Epithelial cell of prostate (primary cell): ENCODE results near the gene GLCE.
A peak's percentile ranks its signal among the peaks of the same experiment; 100 is the strongest.

Experiments used
- DNase-seq: peaks from one replicate; pipeline ENCODE4 v3.0.0-alpha.2; 2011; ENCODE audit warnings: low read depth, low spot score
- H3K27ac ChIP-seq: fragments of 450-650 bp; 2 replicates; pipeline ENCODE4 v1.5.1; 2017; ENCODE audit warnings: mild to moderate bottlenecking

GLCE gene

DNA sequence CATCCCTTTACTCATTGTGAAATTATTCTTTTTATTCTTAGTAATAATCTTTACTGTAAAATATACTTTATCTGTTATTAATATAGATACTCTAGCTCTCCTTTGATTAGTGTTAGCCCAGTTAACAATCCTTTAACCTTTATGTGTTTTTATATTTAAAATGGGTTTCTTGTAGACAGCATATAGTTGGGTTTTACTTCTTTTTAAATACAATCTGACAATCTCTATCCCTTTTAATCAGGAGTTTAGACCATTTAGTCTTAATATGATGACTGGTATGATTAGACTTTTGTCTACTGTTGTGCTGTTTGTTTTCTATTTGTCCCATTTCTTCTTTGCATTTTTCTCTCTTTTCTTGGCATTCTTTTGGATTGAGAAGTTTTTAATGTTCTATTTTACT is 30.1 kb downstream of the GLCE start:
- no peak for DNase-seq
- H3K27ac ChIP-seq: no peak overlapping the region

DNA sequence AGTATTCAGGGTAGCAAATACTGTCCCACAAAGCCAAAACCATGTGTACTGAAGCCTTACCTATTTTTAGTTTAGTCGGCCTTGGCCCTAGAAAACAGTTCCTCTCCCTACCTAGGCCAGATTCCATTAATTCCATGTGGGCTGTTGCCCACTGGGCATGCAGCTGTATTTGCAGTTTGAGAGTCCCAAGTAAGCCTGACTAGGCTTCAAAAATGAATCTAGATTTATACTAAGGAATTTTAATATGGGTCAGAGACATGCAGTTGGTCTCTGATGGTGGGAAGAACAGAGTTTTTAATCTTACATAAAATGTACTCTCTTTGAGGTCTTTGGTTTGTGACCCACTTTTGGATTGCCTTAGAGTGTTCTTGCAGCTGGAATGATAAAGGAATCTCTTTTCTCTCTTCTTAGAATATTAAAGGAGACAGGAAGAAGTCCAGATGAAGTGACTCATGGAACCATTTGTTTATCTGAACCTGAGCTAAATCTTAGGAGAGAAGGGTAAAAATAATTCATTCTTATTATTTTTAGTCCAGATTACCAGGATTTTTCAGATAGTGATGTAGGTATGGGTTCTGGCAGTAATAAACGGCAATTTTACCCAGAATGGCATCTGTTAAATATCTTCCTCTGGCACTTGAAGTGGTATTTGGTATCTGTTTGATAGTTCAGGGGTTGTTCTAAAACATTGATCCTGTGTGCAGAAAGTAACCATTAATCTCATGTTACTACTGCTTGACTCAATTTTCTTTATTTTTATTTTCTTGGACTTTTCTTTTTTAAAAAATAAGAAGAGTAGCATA is 33.8 kb downstream of the GLCE start:
- no peak overlapping the region for H3K27ac ChIP-seq
- DNase-seq: no peak

DNA sequence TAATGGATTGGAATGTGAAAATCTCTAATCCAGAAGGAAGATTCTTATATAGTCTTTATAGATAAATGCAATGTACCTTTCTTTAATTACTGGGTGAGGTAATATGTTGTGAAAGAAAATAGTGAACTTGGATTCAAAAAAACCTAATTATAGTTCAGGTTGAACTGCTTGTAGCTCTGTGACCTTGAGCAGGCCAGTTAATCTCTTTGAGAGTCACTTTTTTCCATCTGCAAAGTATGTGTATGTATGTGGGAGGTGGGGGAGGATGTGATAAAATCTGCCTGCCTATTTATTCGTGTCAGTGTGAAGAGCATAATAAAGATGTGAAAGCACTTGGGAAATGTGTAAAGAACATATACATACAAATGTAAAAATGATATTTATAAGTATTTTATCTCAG is 34.4 kb downstream of the GLCE start:
- DNase-seq: no peak

DNA sequence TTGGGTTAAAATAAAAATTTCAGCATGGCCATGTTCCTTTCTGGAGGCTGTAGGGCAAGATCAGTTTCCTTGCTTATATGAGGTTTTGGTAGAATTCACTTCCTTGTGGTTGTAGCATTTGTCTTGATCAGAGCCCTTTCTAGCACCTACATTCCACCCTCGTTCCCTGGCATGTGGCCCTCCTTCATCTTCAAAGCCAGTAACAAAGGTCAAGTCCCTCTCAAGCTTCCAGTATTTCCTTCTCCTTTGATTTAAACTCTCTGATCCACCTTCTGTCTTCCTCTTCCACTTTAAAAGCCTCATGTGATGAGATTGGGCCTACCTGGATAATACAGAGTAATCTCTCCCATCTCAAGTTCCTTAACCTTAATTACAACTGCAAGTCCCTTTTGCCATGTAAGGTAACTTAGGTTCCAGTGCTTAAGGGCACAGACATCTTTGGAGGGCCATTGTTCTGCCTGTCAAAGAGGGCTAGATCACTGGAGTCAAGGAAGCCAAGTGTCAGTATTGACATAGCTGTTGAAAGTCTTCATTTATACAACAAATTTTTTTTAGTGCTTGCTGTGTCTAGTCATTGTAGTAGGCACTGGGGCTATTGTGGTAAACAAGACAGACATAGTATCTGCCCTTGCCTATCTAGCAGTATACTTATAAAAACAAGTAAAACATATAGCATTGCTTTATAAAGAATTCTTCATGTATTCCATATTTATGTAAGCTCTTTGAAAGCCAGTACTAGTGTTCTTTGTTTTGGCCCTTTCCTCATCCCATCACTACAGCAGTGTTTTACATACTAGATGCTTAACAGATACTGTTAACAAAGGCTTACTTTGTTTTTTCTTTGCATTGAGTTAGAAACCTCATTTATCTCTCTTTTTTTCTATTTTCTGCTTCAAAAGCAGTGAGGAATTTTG is 40.7 kb downstream of the GLCE start:
- no peak overlapping the region for H3K27ac ChIP-seq
- DNase-seq: no peak

More for the DNA sequence above, 34.4 kb downstream of the GLCE start:
- H3K27ac ChIP-seq: no peak overlapping the region

DNA sequence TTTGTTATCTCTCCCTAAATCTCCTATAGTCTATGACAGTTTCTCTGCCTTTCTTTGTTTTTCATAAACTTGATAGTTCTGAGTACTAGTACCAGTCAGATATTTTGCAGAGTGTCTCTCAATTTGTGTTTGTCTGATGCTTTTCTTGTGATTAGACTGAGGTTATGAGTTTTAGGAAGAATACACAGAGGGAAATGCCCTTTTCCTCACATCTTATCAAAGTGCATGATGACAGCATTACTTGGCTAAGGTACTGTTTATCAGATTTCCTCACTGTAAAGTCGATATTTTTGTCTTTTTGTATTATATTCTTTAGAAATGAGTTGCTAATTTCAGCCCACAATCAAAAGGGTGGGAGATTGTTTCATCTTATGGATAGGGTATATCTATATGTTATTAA is 45.6 kb downstream of the GLCE start:
- no peak overlapping the region for H3K27ac ChIP-seq
- no peak for DNase-seq

DNA sequence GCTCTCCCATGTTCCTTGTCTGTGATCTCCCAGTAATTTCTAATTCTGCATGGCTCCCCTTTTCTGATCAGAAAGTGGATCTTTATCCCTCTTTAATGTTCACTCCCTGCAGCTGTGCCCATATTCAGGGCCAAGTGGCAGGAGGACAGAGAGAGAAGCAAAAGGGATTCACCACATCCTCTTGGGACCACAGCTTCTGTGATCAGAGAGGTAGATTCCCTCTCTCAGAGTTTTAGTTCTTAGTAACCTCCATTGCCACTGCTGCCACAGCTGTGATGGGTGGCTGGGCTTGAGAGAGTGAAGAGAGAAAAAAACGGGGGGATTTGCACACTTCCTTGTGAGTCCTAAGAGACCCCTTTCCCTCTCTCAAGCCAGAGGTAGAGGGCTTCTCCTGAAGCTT is 49.2 kb downstream of the GLCE start:
- H3K27ac ChIP-seq: no peak overlapping the region
- no peak for DNase-seq

DNA sequence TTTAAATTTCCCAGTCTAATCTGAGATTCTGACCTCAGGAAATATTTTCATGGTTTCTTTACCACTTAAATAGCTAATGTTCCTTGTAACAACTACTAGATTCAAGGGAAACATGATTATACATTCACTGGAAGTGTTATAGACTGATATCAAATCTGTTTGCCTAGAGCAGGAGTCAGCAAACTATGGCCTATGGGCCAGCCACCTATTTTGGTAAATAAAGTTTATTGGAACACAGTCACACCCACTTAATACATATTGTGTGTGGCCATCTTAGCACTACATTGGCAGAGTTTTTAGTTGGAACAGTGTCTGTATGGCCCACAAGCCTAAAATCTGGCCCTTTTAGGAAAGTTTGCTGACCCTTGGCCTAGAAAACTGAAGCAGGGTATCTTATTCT is 50.1 kb downstream of the GLCE start:
- H3K27ac ChIP-seq: no peak overlapping the region
- DNase-seq: no peak

DNA sequence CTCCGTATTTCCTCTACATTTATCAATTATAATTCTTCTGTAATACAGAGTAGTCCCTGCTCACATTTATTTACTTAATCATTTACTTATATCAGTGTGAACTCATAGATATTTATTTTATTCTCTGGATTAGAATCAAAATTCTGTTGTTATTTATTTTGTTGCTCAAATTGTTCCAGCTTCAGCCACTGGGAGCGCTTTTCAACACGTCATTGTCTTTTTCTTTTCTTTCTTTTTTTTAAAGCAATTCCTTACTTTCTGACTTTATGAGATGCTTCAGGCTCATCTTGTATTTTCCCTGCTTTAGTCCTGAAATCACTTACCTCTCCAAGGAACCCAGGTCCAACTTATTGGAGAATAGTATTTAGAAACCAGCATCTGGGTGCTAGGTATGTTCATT is 53.4 kb downstream of the GLCE start:
- DNase-seq: no peak
- H3K27ac ChIP-seq: no peak overlapping the region

DNA sequence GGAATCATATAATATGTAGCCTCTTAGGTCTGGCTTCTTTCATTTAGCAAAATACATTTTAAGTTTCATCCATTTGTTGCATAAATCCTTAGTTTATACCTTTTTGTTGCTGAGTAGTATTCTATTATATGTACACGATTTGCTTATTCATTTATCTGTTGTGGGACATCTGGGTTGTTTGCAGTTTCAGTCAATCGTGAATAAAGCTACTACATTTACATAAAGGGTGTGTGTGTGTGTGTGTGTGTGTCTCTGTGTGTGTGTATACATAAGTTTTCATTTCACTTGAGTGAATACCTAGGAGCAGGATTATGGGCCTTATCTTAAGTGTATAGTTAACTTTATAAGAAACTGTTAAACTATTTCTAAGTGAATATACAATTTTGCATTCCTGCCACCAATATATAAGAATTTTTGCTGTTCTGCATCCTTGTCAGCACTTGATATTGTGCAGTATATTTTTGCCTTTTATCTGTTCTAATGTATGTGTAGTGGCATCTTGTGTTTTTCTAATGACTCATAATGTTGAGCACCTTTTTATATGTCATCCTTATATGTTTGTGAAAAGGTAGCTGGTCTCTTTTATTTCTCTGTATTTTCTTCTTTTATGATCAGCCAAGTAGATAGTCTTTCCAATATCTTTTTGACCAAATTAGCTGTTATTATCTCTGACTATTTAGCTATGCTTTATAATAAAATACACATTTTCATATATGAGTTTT is 55.0 kb downstream of the GLCE start:
- DNase-seq: no peak
- no peak overlapping the region for H3K27ac ChIP-seq

DNA sequence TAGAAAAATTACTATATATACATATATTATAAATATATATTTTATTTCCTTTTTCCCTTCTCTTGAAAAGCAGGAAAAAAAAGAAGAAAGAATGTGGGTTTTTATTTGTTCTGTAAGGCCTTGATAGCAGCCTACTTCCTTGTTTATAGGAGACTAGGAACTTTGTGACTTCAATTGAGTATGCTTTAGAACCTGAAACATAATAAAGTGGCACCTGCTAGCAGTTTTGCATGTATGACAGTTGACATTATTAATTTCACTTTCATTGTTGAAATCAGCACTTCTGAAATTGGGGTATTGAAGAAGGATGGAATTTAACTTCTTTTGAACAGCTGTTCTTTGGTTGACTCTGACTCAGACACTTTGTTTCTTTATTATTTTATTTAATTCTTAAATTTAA is 56.9 kb downstream of the GLCE start:
- H3K27ac ChIP-seq: no peak overlapping the region
- DNase-seq: no peak

DNA sequence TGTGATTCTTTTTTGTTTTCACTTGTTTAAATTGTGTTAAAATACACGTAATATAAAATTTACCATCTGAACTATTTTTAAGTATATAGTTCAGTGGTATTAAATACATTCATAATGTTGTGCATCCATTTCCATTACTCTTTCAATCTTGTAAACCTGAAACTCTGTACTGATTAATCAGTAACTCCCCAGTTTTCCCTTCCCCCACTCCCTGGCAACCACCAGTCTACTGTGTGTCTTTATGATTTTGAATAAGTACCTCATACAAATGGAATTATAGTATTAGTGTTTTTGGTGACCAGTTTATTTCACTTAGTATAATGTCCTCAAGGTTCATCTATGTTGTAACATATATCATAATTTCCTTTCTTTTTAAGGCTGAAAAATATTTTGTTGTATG is 59.3 kb downstream of the GLCE start:
- H3K27ac ChIP-seq: no peak overlapping the region
- no peak for DNase-seq

DNA sequence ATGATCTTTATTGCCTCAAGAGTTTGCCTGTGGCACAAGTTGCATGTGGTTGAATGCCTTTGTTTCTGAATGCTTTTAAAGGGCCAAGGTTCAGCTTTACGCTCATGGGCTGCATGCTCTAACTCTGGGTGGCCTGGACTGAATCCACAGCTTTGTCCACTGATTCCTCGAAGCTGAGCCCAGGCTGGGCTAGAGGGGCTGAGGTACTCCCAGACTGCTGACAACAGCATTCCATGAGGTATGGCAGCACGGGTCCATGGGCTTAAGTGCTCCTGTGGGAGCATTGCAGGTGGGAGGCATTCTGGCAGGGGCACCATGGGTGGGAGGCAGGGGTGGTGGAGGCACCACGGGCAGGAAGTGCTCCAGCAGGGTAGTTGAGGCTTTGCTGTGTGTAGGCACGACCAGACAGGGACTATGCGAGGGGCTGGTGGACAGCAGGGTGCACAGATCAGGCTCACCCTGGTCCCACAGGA is 61.6 kb downstream of the GLCE start:
- H3K27ac ChIP-seq: no peak overlapping the region
- no peak for DNase-seq

DNA sequence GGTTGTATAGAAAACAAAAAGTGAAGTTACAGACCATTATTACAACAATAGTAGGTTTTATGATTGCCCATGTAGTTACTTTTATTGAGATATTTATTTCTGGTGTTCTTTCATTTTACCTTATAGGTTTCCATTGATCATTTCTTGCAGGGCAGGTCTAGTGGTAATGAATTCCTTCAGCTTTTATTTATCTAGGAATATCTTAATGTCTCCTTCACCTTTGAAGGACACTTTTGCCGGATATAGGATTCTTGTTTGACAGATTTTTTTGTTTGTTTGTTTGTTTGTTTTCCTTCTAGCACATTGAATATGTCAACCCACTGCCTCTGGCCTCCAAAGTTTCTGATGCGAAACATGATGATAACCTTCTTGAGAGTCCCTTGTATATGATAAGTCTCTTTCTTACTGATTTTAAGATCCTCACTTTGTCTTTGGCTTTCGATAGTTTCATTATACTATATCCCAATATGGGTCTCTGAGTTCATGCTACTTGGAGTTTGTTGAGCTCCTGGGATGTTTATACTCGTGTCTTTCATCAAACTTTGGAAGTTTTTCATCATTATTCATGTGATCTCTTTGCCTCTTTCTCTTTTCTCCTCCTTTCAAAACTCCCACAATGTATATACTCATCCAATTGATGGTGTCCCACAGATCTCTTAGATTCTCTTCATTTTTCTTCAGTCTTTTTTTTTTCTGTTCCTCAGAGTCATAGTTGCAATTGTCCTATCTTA is 62.8 kb downstream of the GLCE start:
- no peak for DNase-seq
- no peak overlapping the region for H3K27ac ChIP-seq

DNA sequence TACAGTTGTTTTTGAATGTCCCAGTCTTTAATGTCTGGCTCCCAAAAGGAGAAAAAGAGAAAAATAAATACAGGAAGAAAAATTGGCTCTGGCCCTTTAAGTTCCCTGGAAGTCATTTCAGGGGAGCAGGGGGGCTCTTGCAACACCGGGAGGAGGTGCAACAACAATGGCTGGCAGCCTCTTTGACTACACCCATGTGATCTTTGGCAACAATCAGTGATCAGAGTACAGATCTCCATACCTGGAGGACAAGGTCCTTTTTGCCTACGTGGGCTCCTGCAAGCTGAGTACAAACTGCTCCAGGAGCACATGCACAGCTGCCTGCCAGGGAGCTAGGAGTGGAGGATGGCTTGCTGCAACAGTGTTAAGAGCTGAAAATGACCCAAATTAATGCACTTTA is 63.9 kb downstream of the GLCE start:
- H3K27ac ChIP-seq: no peak overlapping the region
- DNase-seq: no peak

DNA sequence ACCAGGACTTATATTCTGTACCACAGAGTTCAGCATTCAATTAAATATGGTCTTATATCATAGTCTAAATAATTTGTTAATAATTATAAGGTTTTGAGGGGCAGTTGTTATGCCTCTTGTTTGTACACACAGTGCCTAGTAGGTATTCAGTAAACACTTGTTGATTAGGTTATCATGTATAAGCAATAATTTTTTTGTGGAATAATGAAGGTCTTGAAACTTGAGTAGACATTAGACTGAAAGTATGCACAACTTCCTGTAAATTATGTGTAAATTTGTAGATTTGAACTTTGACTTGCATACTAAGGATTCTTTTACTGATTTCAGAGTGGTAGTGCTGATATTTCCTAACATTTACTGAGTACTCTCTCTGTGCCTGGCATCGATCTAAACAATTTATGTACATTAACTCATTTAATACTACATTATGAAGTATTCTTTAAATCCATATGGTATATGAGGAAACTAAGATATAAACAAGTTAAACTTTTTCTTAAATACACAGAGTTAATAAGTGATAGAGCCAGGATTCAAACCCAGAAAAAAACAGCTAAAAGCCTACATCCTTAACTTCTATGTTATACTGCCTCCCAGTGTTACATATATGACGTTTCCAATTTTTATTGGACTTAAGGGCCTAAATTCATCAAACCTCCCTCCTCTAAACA is 65.1 kb downstream of the GLCE start:
- H3K27ac ChIP-seq: no peak overlapping the region
- DNase-seq: no peak

DNA sequence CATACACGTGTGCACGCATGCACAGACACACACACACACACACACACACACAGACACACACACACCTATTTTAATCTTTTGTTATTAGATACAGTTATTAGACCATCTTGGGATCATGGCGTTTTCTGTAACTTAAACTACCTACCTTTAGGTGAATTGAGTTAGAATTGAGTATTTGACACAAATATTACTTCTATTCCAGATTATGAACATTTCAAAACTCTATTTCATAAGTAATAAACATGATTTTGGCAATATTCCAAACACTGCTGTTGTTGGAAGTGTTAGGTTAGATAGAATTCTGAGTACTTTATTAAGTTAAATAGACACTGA is 65.6 kb downstream of the GLCE start:
- no peak overlapping the region for H3K27ac ChIP-seq
- no peak for DNase-seq

DNA sequence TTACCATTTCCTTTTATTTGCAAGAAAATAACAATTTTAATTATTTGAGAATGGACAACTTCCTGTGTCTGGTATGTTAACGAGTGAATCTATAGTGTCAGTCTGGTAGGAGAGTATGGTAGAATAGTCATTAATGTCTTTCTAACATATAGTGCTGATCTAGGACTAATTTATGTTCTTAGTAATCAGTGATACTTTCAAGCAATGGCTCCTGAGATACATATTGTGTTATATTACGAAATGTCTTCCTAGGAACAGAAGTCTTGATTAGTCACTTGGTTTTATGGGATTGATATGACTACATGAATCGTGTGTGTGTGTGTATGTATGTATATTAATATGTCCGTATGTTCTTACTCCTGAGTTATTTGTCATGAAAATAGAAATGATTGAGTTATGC is 71.7 kb downstream of the GLCE start:
- no peak overlapping the region for H3K27ac ChIP-seq
- DNase-seq: peak; percentile 74

DNA sequence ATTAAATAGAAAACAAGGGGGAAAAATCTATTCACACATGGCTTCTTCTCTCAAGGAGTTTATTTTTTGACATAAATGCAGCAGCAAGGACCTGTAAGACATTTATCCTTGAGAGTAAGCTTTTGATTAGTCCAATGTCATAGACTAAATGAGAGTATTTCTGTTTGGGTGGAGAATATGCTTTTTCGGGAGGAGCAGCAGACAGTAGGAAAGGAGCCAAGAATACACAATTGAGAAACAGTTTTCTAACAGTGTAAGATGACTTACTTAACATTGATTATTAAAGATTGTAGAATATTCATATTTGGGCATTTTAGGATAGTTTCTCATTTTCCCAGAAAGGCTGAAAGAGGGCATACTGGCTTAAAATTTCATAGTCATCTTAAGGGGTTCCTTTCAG is 72.3 kb downstream of the GLCE start:
- DNase-seq: no peak
- H3K27ac ChIP-seq: no peak overlapping the region

DNA sequence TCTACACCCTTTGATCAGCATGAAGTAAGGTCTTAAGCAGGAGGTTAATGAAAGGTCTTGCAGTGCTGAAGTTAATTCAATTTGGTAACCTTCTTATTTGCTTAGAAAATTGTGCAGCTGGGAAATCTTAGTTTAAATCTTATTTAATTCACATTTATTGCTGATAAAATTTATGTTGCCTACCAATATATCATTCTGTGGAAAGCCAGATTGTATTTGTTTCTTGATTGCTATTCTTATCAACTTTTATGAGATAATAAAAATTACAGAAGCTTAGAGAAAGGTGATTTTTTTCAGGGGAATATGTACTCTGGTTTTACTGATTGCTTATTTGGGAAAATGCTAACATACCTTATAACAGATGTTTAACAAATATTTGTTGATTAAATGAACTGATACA is 74.2 kb downstream of the GLCE start:
- no peak overlapping the region for H3K27ac ChIP-seq

DNA sequence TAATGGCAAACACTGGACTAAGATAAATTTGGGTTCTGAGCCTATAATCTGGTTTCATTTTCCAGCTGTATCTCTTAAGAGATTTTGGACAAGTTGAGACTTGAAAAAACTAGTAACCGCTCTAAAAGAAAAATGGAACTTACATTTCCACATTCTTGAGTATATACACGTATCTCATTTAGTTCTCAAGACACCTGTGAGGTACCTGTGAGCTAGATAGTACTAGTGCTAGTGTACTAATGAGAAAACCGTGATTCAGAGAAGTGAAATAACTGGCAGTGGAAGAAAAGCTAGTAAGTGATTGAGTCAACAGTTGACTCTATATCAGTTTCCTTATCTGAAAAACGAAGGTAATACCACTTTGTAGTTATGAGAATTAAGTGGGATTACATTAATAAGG is 76.1 kb downstream of the GLCE start:
- H3K27ac ChIP-seq: no peak overlapping the region
- DNase-seq: peak; percentile 8

More for the DNA sequence above, 74.2 kb downstream of the GLCE start:
- no peak for DNase-seq
